Neutrophil (primary cell): ENCODE data around the gene PRR9.

Experiments
- H3K27ac ChIP-seq: fragments of 200-600 bp; sonication (generic); 2 replicates; pipeline ENCODE4 v1.5.1; 2016; ENCODE audit warnings: mild to moderate bottlenecking, moderate library complexity
- H3K27me3 ChIP-seq: fragments of 200-600 bp; sonication (generic); 2 replicates; pipeline ENCODE4 v1.6.0; 2016; ENCODE audit warnings: mild to moderate bottlenecking
- H3K36me3 ChIP-seq: fragments of 200-600 bp; sonication (generic); 2 replicates; pipeline ENCODE4 v1.5.1; 2017
- H3K4me1 ChIP-seq, 2 experiments: fragments of 200-600 bp in 1 of 2; sonication (generic) in 1 of 2; 1 replicate in 1 of 2; 2 replicates in 1 of 2; pipeline versions ENCODE4 v1.5.1 to v1.6.1; 2013 to 2016; ENCODE audit warnings: low read depth in 1 of 2, low read length in 1 of 2, mild to moderate bottlenecking in 1 of 2, moderate library complexity in 1 of 2; ENCODE audit not compliant: control insufficient read depth in 1 of 2, insufficient read depth in 1 of 2
- H3K4me3 ChIP-seq, 2 experiments: fragments of 200-600 bp in 1 of 2; sonication (generic) in 1 of 2; 1 replicate in 1 of 2; 2 replicates in 1 of 2; pipeline ENCODE4 v1.5.1; 2013 to 2016; ENCODE audit warnings: low read depth in 1 of 2, low read length in 1 of 2, mild to moderate bottlenecking in 1 of 2, moderate library complexity in 1 of 2
- H3K9me3 ChIP-seq: fragments of 200-600 bp; sonication (generic); 2 replicates; pipeline ENCODE4 v1.5.1; 2016
- TF ChIP-seq, protein P1 (sequence below): fragments of 200-600 bp; sonication (generic); IDR thresholded peaks from 2 replicates; pipeline ENCODE4 v1.5.1; 2016; ENCODE audit warnings: antibody characterized with exemption

The PRR9 gene

GRCh38 chr1:153190373-153190772 is 27.0 kb upstream of the PRR9 start:
- TF ChIP-seq, protein P1, sequence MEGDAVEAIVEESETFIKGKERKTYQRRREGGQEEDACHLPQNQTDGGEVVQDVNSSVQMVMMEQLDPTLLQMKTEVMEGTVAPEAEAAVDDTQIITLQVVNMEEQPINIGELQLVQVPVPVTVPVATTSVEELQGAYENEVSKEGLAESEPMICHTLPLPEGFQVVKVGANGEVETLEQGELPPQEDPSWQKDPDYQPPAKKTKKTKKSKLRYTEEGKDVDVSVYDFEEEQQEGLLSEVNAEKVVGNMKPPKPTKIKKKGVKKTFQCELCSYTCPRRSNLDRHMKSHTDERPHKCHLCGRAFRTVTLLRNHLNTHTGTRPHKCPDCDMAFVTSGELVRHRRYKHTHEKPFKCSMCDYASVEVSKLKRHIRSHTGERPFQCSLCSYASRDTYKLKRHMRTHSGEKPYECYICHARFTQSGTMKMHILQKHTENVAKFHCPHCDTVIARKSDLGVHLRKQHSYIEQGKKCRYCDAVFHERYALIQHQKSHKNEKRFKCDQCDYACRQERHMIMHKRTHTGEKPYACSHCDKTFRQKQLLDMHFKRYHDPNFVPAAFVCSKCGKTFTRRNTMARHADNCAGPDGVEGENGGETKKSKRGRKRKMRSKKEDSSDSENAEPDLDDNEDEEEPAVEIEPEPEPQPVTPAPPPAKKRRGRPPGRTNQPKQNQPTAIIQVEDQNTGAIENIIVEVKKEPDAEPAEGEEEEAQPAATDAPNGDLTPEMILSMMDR = no peak
- H3K27me3 ChIP-seq = peaks cover 77% of the 10 kb centered on the region

DNA sequence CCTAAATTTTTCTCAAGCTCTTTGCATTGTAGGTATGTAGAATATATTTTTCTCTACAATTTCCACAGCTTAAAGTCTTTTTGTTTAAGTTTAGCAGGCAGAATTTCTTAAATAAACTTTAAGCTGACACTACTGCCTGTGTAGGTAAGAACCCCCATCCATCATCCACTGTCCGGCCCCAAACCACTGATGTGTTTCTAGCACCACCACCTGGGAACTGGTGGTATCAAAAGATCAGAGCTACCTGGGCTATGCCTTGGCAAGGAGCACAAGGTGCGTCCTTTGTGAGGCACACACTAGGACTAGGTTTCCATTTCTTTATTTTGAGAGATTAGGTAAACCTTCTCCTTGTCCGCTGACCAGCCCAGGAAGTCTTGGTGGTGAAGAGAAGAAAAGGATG is 24.7 kb upstream of the PRR9 start:
- H3K9me3 ChIP-seq = no peaks in the 10 kb centered on the region
- H3K4me3 ChIP-seq = no peak overlapping the region
- H3K27ac ChIP-seq = no peak overlapping the region
- H3K4me1 ChIP-seq = no peaks in the 10 kb centered on the region
- H3K27me3 ChIP-seq = peaks cover 91% of the 10 kb centered on the region
- no peaks in the 10 kb centered on the region for H3K36me3 ChIP-seq
- TF ChIP-seq, protein P1 = no peak

More at GRCh38 chr1:153190373-153190772, 27.0 kb upstream of the PRR9 start:
- no peaks in the 10 kb centered on the region for H3K9me3 ChIP-seq
- no peak overlapping the region for H3K4me3 ChIP-seq
- no peaks in the 10 kb centered on the region for H3K36me3 ChIP-seq
- no peak overlapping the region for H3K27ac ChIP-seq
- no peaks in the 10 kb centered on the region for H3K4me1 ChIP-seq

DNA sequence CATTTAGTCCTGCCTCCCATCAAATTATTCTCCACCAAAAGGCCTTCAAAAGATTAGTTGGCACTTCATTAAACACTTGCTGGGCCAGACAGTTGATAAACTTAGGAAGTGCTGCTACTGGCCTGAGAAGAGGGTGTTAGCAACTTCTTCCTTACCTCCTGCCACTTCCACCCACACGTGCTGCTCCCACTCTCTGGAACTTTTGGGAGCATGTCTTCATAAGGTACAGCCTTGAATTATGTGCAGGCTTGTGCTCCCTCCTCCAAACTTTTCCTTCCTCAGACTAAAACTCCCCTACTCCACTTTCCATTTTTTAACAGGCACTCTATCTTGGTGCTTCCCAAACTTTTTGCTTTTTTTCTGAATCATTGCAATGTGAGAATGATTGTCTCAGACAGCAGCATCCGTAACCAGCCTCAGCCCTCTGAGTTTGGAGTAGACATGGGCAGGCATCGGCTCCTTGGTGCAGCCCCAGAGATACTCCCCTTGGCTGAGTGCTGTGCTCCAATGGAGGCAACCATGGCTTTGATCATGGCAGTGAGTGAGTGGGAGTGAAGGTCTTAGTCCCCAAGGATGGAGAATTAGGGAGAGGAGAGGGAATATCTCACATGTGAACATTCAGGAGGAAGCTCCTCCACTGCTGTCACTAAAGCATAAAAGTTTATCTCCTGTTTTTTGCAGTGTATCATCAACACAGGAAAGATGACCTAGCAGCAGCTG is 22.9 kb upstream of the PRR9 start:
- H3K27ac ChIP-seq = no peak overlapping the region
- H3K4me3 ChIP-seq = no peak overlapping the region
- H3K9me3 ChIP-seq = no peaks in the 10 kb centered on the region
- no peaks in the 10 kb centered on the region for H3K4me1 ChIP-seq
- peaks cover 80% of the 10 kb centered on the region for H3K27me3 ChIP-seq
- no peaks in the 10 kb centered on the region for H3K36me3 ChIP-seq
- TF ChIP-seq, protein P1 = no peak

GRCh38 chr1:153195216-153195615 is 22.2 kb upstream of the PRR9 start:
- Histone ChIP-seq H3K27me3 (peaks cover 79% of the 10 kb centered on the region), H3K4me3 (no peak overlapping the region), H3K27ac (no peak overlapping the region), H3K4me1 (no peaks in the 10 kb centered on the region), H3K9me3 (no peaks in the 10 kb centered on the region), H3K36me3 (no peaks in the 10 kb centered on the region)
- TF ChIP-seq, protein P1 = no peak

DNA sequence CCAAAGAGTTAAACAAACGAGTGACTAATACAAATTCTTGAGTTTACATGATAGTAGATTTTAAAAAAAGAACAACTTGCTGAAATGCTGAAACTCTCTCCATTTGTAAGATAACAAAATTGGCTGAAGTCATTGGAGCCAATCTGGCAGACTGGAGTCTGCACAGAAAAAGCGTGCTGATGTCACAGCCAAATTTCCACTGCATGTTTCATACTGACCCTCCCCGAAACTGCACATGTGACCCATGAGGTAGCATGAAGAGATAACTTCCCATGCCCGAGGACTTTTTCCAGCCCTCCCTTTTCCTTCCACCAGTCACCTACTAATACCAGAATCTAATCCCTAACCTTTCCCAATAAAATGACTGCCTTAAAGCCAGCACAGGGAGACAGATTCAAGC is 15.4 kb upstream of the PRR9 start:
- Histone ChIP-seq H3K9me3 (no peaks in the 10 kb centered on the region), H3K4me3 (no peak overlapping the region), H3K4me1 (no peaks in the 10 kb centered on the region), H3K36me3 (no peaks in the 10 kb centered on the region), H3K27ac (no peak overlapping the region), H3K27me3 (peaks cover 58% of the 10 kb centered on the region)
- TF ChIP-seq, protein P1 = no peak
